ENCODE measurements around the gene SSX2. TPM values are rescaled to one million over a fixed set of nuclear protein-coding genes. Genes with fewer than 3 reads are reported as not detected.
"Not testable (repeated sequence)": the region's sequence is repeated elsewhere in the genome, so short reads cannot be mapped to it uniquely, and the experiment has no call there.

The SSX2 gene, protein sequence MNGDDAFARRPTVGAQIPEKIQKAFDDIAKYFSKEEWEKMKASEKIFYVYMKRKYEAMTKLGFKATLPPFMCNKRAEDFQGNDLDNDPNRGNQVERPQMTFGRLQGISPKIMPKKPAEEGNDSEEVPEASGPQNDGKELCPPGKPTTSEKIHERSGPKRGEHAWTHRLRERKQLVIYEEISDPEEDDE
- polyA plus RNA-seq (2013, experiment 1 of 2), result not detected
- not detected for polyA plus RNA-seq (2013, experiment 2 of 2)

DNA sequence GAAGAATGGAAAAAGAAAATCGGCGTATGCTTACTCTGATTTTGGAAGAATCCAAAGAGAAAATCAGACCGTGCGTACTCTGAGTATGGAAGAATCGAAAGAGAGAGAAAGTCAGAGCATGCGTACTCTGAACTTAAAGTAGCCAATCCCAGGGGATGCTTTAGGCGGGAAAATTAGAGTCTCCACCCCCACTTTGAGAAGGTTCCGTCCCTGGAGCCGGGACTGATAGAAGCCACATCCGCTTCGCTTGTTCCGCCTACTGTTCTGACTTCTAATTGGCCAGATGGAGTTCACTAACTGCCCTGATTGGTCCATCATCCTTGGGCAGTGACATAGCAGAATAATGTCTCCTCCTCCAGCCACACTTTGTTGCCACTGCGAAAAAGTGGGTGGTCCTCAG, at the start of gene SSX2:
Gene SSX2, minus strand, starts transcription at position 101 of the 400 bp plus-strand sequence. CDS start 1,429 bp downstream, outside the sequence.
- H3K4me1 ChIP-seq (ENCODE audit: control insufficient read depth, insufficient read depth, low read length, poor library complexity, severe bottlenecking); H3K9me3 ChIP-seq (ENCODE audit: control insufficient read depth, low read length); H3K27ac ChIP-seq (ENCODE audit: low read depth, low read length, severe bottlenecking); H3K4me3 ChIP-seq (ENCODE audit: extremely low read depth, insufficient read depth, low read length, poor library complexity, severe bottlenecking); H3K36me3 ChIP-seq (ENCODE audit: control insufficient read depth, insufficient read depth, low read length): not testable (repeated sequence)
- no CpG with 5 or more reads among the region's 13 CpGs for WGBS, 2 experiments (ENCODE audit: insufficient coverage in 2 of 2)

DNA sequence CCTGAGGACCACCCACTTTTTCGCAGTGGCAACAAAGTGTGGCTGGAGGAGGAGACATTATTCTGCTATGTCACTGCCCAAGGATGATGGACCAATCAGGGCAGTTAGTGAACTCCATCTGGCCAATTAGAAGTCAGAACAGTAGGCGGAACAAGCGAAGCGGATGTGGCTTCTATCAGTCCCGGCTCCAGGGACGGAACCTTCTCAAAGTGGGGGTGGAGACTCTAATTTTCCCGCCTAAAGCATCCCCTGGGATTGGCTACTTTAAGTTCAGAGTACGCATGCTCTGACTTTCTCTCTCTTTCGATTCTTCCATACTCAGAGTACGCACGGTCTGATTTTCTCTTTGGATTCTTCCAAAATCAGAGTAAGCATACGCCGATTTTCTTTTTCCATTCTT, 44.0 kb upstream of the SSX2 start, which contains the start of gene SSX2B:
Gene SSX2B, plus strand, starts transcription at position 301 of the 400 bp plus-strand sequence. CDS start 1,429 bp downstream, outside the sequence.
- not testable (repeated sequence) for H3K27ac ChIP-seq (ENCODE audit: low read depth, low read length, severe bottlenecking); H3K4me3 ChIP-seq (ENCODE audit: extremely low read depth, insufficient read depth, low read length, poor library complexity, severe bottlenecking); H3K9me3 ChIP-seq (ENCODE audit: control insufficient read depth, low read length); H3K4me1 ChIP-seq (ENCODE audit: control insufficient read depth, insufficient read depth, low read length, poor library complexity, severe bottlenecking); H3K36me3 ChIP-seq (ENCODE audit: control insufficient read depth, insufficient read depth, low read length)
- WGBS, 2 experiments (ENCODE audit: insufficient coverage in 2 of 2), result no CpG with 5 or more reads among the region's 13 CpGs

DNA sequence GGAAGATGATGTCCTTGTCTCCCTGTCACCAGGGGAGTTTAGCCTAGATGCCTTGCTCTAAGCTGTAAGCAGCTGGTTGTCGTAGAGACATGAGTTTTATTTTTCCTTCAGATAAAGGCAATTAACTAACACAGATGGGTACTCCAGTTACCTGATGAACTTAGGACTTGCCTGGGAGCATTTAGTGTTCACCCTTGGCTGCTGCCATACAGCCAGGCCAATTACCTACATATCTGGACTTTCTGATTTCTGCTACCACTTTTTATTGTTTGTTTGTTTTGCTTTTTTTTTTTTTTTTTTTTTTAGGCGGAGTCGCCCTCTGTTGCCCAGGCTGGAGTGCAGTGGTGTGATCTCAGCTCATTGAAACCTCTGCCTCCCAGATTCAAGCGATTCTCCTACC, 14.9 kb downstream of the SSX2 start:
- not testable (repeated sequence) for H3K9me3 ChIP-seq (ENCODE audit: control insufficient read depth, low read length); H3K4me1 ChIP-seq (ENCODE audit: control insufficient read depth, insufficient read depth, low read length, poor library complexity, severe bottlenecking); H3K36me3 ChIP-seq (ENCODE audit: control insufficient read depth, insufficient read depth, low read length); H3K27ac ChIP-seq (ENCODE audit: low read depth, low read length, severe bottlenecking); H3K4me3 ChIP-seq (ENCODE audit: extremely low read depth, insufficient read depth, low read length, poor library complexity, severe bottlenecking)
- no CpG with 5 or more reads among the region's 4 CpGs for WGBS, 2 experiments (ENCODE audit: insufficient coverage in 2 of 2)

DNA sequence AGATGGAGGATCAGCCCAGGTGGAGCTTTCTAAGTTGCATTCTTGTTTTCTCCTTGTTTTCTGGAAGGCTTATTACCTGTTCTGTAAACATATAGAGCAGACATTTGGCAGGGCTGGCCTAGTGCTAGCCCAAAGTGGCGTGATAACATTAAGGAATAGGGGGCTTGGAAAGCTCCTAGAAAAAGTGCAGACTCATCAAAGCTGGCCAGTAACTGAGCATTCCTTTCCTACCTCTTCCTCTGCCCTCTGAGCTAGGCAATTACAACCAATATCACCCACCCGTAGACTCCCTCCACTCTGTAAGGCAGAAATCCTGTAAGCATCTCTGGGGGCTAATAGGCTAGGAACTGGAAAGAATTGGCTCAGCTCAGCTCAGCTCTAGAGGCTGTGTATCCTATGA, 44.8 kb downstream of the SSX2 start:
- H3K4me1 ChIP-seq (ENCODE audit: control insufficient read depth, insufficient read depth, low read length, poor library complexity, severe bottlenecking); H3K4me3 ChIP-seq (ENCODE audit: extremely low read depth, insufficient read depth, low read length, poor library complexity, severe bottlenecking); H3K9me3 ChIP-seq (ENCODE audit: control insufficient read depth, low read length); H3K27ac ChIP-seq (ENCODE audit: low read depth, low read length, severe bottlenecking); H3K36me3 ChIP-seq (ENCODE audit: control insufficient read depth, insufficient read depth, low read length): not testable (repeated sequence)
- no CpG with 5 or more reads among the region's 2 CpGs for WGBS, 2 experiments (ENCODE audit: insufficient coverage in 2 of 2)

DNA sequence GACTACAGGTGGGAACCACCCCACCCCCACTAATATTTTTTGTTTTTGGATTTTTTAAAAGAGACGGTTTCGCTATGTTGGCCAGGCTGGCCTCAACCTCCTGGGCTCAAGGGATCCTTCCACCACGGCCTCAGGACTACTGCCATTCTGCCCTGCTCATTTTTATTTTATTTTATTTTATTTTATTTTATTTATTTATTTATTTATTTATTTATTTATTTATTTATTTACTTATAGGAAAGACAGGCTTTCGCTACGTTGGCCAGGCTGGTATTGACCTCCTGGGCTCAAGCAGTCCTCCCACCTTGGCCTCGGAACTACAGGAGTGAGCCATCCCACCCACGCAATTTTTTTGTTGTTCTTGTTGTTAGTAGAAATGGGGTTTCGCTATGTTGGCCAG, 51.5 kb downstream of the SSX2 start:
- not testable (repeated sequence) for H3K9me3 ChIP-seq (ENCODE audit: control insufficient read depth, low read length); H3K4me1 ChIP-seq (ENCODE audit: control insufficient read depth, insufficient read depth, low read length, poor library complexity, severe bottlenecking); H3K36me3 ChIP-seq (ENCODE audit: control insufficient read depth, insufficient read depth, low read length); H3K4me3 ChIP-seq (ENCODE audit: extremely low read depth, insufficient read depth, low read length, poor library complexity, severe bottlenecking); H3K27ac ChIP-seq (ENCODE audit: low read depth, low read length, severe bottlenecking)
- WGBS, 2 experiments (ENCODE audit: insufficient coverage in 2 of 2), result 100% methylated on average over 1 of the region's 8 CpGs; no CpG with 5 or more reads in 1 of the 2 experiments

DNA sequence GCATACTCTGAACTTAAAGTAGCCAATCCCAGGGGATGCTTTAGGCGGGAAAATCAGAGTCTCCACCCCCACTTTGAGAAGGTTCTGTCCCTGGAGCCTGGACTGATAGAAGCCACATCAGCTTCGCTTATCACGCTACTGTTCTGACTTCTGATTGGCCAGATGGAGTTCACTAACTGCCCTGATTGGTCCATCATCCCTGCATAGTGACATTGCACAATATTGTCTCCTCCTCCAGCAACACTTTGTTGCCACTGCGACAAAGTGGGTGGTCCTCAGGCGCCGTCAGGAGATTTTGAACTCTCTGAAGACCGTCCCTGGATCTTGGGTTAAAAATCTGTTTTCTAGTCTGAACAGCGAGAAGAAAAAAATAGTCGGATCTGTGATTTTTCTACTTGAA, 52.2 kb downstream of the SSX2 start, which contains the start of gene SSX7:
Gene SSX7, minus strand, starts transcription at position 101 of the 400 bp plus-strand sequence. CDS start 1,428 bp downstream, outside the sequence.
- H3K4me1 ChIP-seq (ENCODE audit: control insufficient read depth, insufficient read depth, low read length, poor library complexity, severe bottlenecking); H3K36me3 ChIP-seq (ENCODE audit: control insufficient read depth, insufficient read depth, low read length); H3K9me3 ChIP-seq (ENCODE audit: control insufficient read depth, low read length); H3K4me3 ChIP-seq (ENCODE audit: extremely low read depth, insufficient read depth, low read length, poor library complexity, severe bottlenecking); H3K27ac ChIP-seq (ENCODE audit: low read depth, low read length, severe bottlenecking): not testable (repeated sequence)
- WGBS, 2 experiments (ENCODE audit: insufficient coverage in 2 of 2), result 96% methylated on average over 5 to 6 of the region's 9 CpGs

DNA sequence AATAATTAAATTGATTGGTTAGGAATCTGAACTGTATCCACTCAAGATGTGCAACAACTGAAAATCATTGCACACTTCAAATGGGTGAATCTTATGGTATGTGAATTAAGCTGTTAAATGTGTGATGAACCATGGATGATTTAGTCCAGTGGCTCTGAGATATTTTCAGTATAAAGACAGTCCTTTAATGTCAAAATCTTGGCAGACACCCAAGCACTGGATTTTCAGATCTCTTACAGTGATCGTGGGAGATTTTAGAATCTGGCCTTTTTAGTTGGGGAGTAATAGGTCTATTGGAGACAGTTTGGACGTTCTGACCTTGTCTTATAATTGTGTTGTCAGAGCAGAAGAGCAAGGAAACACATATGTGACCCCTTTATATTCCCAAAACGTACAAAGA, 56.3 kb downstream of the SSX2 start:
- H3K4me3 ChIP-seq (ENCODE audit: extremely low read depth, insufficient read depth, low read length, poor library complexity, severe bottlenecking); H3K27ac ChIP-seq (ENCODE audit: low read depth, low read length, severe bottlenecking); H3K36me3 ChIP-seq (ENCODE audit: control insufficient read depth, insufficient read depth, low read length); H3K4me1 ChIP-seq (ENCODE audit: control insufficient read depth, insufficient read depth, low read length, poor library complexity, severe bottlenecking); H3K9me3 ChIP-seq (ENCODE audit: control insufficient read depth, low read length): not testable (repeated sequence)
- no CpG with 5 or more reads among the region's 3 CpGs for WGBS, 2 experiments (ENCODE audit: insufficient coverage in 2 of 2)

DNA sequence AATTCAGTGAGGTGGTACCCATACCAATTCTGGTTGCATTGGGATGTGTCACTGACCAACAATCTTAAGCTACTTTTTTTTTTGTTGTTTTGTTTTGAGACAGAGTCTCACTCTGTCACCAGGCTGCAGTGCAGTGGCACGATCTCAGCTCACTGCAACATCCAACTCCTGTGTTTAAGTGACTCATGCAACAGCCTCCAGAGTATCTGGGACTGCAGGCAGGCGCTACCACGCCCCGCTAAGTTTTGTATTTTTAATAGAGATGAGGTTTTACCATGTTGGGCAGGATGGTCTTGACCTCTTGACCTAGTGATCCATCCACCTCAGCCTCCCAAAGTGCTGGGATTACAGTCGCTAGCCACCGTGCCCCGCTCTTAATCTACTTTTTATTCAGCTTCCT, 58.0 kb downstream of the SSX2 start:
- 80% methylated on average over 1 of the region's 7 CpGs; no CpG with 5 or more reads in 1 of the 2 experiments for WGBS, 2 experiments (ENCODE audit: insufficient coverage in 2 of 2)

More for the DNA sequence above, 58.0 kb downstream of the SSX2 start:
- not testable (repeated sequence) for H3K4me1 ChIP-seq (ENCODE audit: control insufficient read depth, insufficient read depth, low read length, poor library complexity, severe bottlenecking); H3K4me3 ChIP-seq (ENCODE audit: extremely low read depth, insufficient read depth, low read length, poor library complexity, severe bottlenecking); H3K9me3 ChIP-seq (ENCODE audit: control insufficient read depth, low read length); H3K36me3 ChIP-seq (ENCODE audit: control insufficient read depth, insufficient read depth, low read length); H3K27ac ChIP-seq (ENCODE audit: low read depth, low read length, severe bottlenecking)

Measured in mesodermal cell (in vitro differentiated cells).